HepG2 (cell line): ENCODE data around the gene TMEM219. TPM values are rescaled to one million over a fixed set of nuclear protein-coding genes. Genes with fewer than 3 reads are reported as not detected.

Experiments used
- NR2F2 ChIP-seq: IDR thresholded peaks from 2 replicates; pipeline ENCODE4 v1.6.1; 2012; ENCODE audit warnings: low read depth, inconsistent platforms, borderline replicate concordance
- PRDM15 ChIP-seq: sonication (generic); formaldehyde crosslinking; IDR thresholded peaks from 2 replicates; pipeline ENCODE4 v1.4.0; 2020; ENCODE audit warnings: missing genetic modification reagents
- RBAK ChIP-seq: sonication (generic); formaldehyde crosslinking; IDR thresholded peaks from 2 replicates; pipeline ENCODE4 v1.5.1; 2020; ENCODE audit warnings: mild to moderate bottlenecking, missing genetic modification reagents
- UBTF ChIP-seq: sonication (generic); formaldehyde crosslinking; IDR thresholded peaks from 2 replicates; pipeline ENCODE4 v1.4.0; 2020; ENCODE audit warnings: mild to moderate bottlenecking, missing genetic modification reagents
- ZNF562 ChIP-seq: sonication (generic); formaldehyde crosslinking; IDR thresholded peaks from 2 replicates; pipeline ENCODE4 v1.8.0; 2022; ENCODE audit warnings: missing genetic modification reagents, borderline replicate concordance
- ZNF570 ChIP-seq: sonication (generic); formaldehyde crosslinking; IDR thresholded peaks from 2 replicates; pipeline ENCODE4 v1.4.0; 2020; ENCODE audit warnings: mild to moderate bottlenecking, missing genetic modification reagents, borderline replicate concordance
- ZNF598 ChIP-seq: sonication (generic); formaldehyde crosslinking; IDR thresholded peaks from 2 replicates; pipeline ENCODE4 v1.5.1; 2020; ENCODE audit warnings: mild to moderate bottlenecking, missing genetic modification reagents, borderline replicate concordance
- ZNF747 ChIP-seq: sonication (generic); formaldehyde crosslinking; IDR thresholded peaks from 2 replicates; pipeline ENCODE4 v1.8.1; 2023; ENCODE audit warnings: missing genetic modification reagents, mild to moderate bottlenecking, borderline replicate concordance
- ZNF839 ChIP-seq: sonication (generic); formaldehyde crosslinking; IDR thresholded peaks from 2 replicates; pipeline ENCODE4 v1.4.0; 2020; ENCODE audit warnings: missing genetic modification reagents, mild to moderate bottlenecking, borderline replicate concordance
- polyA plus RNA-seq, 8 experiments: library from polyadenylated mRNA; depleted of rRNA in 3 of 8; stranded (reverse) in 7 of 8; unstranded in 1 of 8; fragments of >200 nt; fragmentation: Illumina TruSeq in 4 of 8; extraction: Trizol in 4 of 8; gene quantifications; 2 replicates each; pipeline versions ENCODE4 v1.2.1 to v1.2.3, GENCODE V29; 2011 to 2016; ENCODE audit warnings: low read depth in 4 of 8, missing spikeins in 1 of 8, mixed read lengths in 1 of 8; ENCODE audit not compliant: insufficient read depth in 1 of 8
- total RNA-seq, 5 experiments: library from RNA; depleted of rRNA; stranded (reverse); fragments of >200 nt; fragmentation: Illumina TruSeq; extraction: Trizol; gene quantifications; 2 replicates each; pipeline ENCODE4 v1.2.3, GENCODE V29; 2016; ENCODE audit warnings: low read depth in 1 of 5

The TMEM219 gene
- total and polyA plus RNA-seq, 2 of the 13 experiments (the other 11 are each of a cell fraction or from before 2014, with no cell fraction given) = 105 to 115 TPM

- TF ChIP-seq PRDM15 = no peak
- no peak for TF ChIP-seq ZNF747 (CRISPR knock-in tag)
- no peak for TF ChIP-seq ZNF839 (CRISPR knock-in tag)
- no peak for TF ChIP-seq ZNF570 (CRISPR knock-in tag)
- TF ChIP-seq ZNF562 (CRISPR knock-in tag) = no peak
- peak; percentile 4; the same call in 1 of the 2 replicates for TF ChIP-seq ZNF598 (CRISPR knock-in tag)
- TF ChIP-seq UBTF = no peak
- TF ChIP-seq NR2F2 = 0 out of 2 replicates have a peak, but pooled peaks have one; percentile 14
- no peak for TF ChIP-seq RBAK
These were observed 34.6 kb upstream of the TMEM219 start (continued) for GRCh38 chr16:29927070-29927905.
